Liver (tissue), 9 donors: Measurements from ENCODE around the gene TSSC4. TPM values are rescaled to one million over a fixed set of nuclear protein-coding genes. Genes with fewer than 3 reads are reported as not detected.

Source experiments
- DNase-seq: peaks from one replicate; pipeline ENCODE4 v3.0.0-alpha.2; 2017; ENCODE audit warnings: low spot score
- H3K27ac ChIP-seq, 2 donors: one replicate each; pipeline ENCODE4 v1.7.0; 2013; ENCODE audit warnings: inconsistent platforms in 2 of 2, low read length in 2 of 2, control low read depth in 1 of 2, low read depth in 1 of 2, mild to moderate bottlenecking in 1 of 2
- H3K27me3 ChIP-seq, 4 donors: one replicate each; pipeline versions ENCODE4 v1.6.1 to v1.7.0; 2013; ENCODE audit warnings: low read length in 3 of 4, inconsistent platforms in 1 of 4, mild to moderate bottlenecking in 1 of 4, moderate library complexity in 1 of 4; ENCODE audit not compliant: control insufficient read depth in 4 of 4, insufficient read depth in 4 of 4
- H3K36me3 ChIP-seq, 4 donors: one replicate each; pipeline versions ENCODE4 v1.6.1 to v1.7.0; 2013; ENCODE audit warnings: low read length in 3 of 4, mild to moderate bottlenecking in 3 of 4, low read depth in 1 of 4, moderate library complexity in 1 of 4; ENCODE audit not compliant: control insufficient read depth in 4 of 4, insufficient read depth in 3 of 4
- H3K4me1 ChIP-seq, 4 donors: one replicate each; pipeline versions ENCODE4 v1.6.1 to v1.7.0; 2013; ENCODE audit warnings: low read length in 3 of 4, mild to moderate bottlenecking in 3 of 4, moderate library complexity in 1 of 4; ENCODE audit not compliant: control insufficient read depth in 4 of 4, insufficient read depth in 4 of 4
- H3K4me3 ChIP-seq, 3 donors: one replicate each; pipeline versions ENCODE4 v1.6.1 to v1.7.0; 2013; ENCODE audit warnings: low read length in 3 of 3, control low read depth in 1 of 3, low read depth in 1 of 3, mild to moderate bottlenecking in 1 of 3
- H3K9ac ChIP-seq, 2 donors: one replicate each; pipeline ENCODE4 v1.7.0; 2013; ENCODE audit warnings: low read length in 2 of 2, mild to moderate bottlenecking in 2 of 2, moderate library complexity in 2 of 2, control low read depth in 1 of 2, low read depth in 1 of 2
- H3K9me3 ChIP-seq, 4 donors: one replicate each; pipeline versions ENCODE4 v1.6.1 to v1.7.0; 2013; ENCODE audit warnings: low read length in 3 of 4; ENCODE audit not compliant: control insufficient read depth in 4 of 4
- EGR1 ChIP-seq, 2 donors: IDR thresholded peaks; 2 replicates each; pipeline ENCODE4 v1.6.1; 2016 to 2018; ENCODE audit warnings: antibody characterized with exemption in 2 of 2, low read depth in 2 of 2
- FOXA1 ChIP-seq: IDR thresholded peaks from 2 replicates; pipeline ENCODE4 v1.6.1; 2016; ENCODE audit warnings: antibody characterized with exemption
- FOXA2 ChIP-seq: IDR thresholded peaks from 2 replicates; pipeline ENCODE4 v1.6.1; 2016; ENCODE audit warnings: antibody characterized with exemption
- HNF4A ChIP-seq, 2 donors: conservative IDR thresholded peaks; 2 replicates each; pipeline ENCODE4 v1.6.1; 2016; ENCODE audit warnings: antibody characterized with exemption in 2 of 2, mild to moderate bottlenecking in 2 of 2
- HNF4G ChIP-seq: IDR thresholded peaks from 2 replicates; pipeline ENCODE4 v1.6.1; 2016; ENCODE audit warnings: antibody characterized with exemption
- JUND ChIP-seq, 2 donors: IDR thresholded peaks; 2 replicates each; pipeline ENCODE4 v1.6.1; 2016; ENCODE audit warnings: antibody characterized with exemption in 2 of 2
- NR2F2 ChIP-seq: IDR thresholded peaks from 2 replicates; pipeline ENCODE4 v1.6.1; 2016; ENCODE audit warnings: antibody characterized with exemption
- RAD21 ChIP-seq, 2 donors: IDR thresholded peaks; 2 replicates each; pipeline ENCODE4 v1.6.1; 2016; ENCODE audit warnings: antibody characterized with exemption in 2 of 2, mild to moderate bottlenecking in 2 of 2
- RXRA ChIP-seq, 2 donors: IDR thresholded peaks; 2 replicates each; pipeline ENCODE4 v1.6.1; 2017 to 2018; ENCODE audit warnings: antibody characterized with exemption in 2 of 2, mild to moderate bottlenecking in 1 of 2
- SP1 ChIP-seq: IDR thresholded peaks from 2 replicates; pipeline ENCODE4 v1.6.1; 2018; ENCODE audit warnings: antibody characterized with exemption, mild to moderate bottlenecking
- TAF1 ChIP-seq: conservative IDR thresholded peaks from 2 replicates; pipeline ENCODE4 v1.6.1; 2016; ENCODE audit warnings: antibody characterized with exemption, mild to moderate bottlenecking
- YY1 ChIP-seq: IDR thresholded peaks from 2 replicates; pipeline ENCODE4 v1.6.1; 2016; ENCODE audit warnings: antibody characterized with exemption, mild to moderate bottlenecking
- WGBS: extraction: QIAGEN DNeasy Blood & Tissue Kit; methylation state at CpG from one replicate; pipeline ENCODE4 v1.1.7; 2013; 5-methylcytosine and 5-hydroxymethylcytosine counted together
- polyA plus RNA-seq, 2 donors: library from polyadenylated mRNA; stranded (reverse) in 1 of 2; unstranded in 1 of 2; fragments of 200-250 nt in 1 of 2; fragments of >200 nt in 1 of 2; fragmentation: Nextera tagmentation in 1 of 2; extraction: Ambion mirVana in 1 of 2; gene quantifications; one replicate each; pipeline versions ENCODE4 v1.2.1 to v1.2.3, GENCODE V29; 2013 to 2015
- total RNA-seq, 2 donors: library from RNA; depleted of rRNA; stranded (reverse); fragments of >200 nt; gene quantifications; one replicate each; pipeline ENCODE4 v1.2.3, GENCODE V29; 2014
- TF ChIP-seq, protein P1 (sequence below): IDR thresholded peaks from 2 replicates; pipeline ENCODE4 v1.6.1; 2016; ENCODE audit warnings: antibody characterized with exemption
- TF ChIP-seq, protein P2 (sequence below): IDR thresholded peaks from 2 replicates; pipeline ENCODE4 v1.6.1; 2016; ENCODE audit warnings: antibody characterized with exemption
- TF ChIP-seq, protein P3 (sequence below): IDR thresholded peaks from 2 replicates; pipeline ENCODE4 v1.6.1; 2016; ENCODE audit warnings: antibody characterized with exemption
- TF ChIP-seq, protein P4 (sequence below): fragments of 150-350 bp; IDR thresholded peaks from 2 replicates; pipeline ENCODE4 v1.5.1; 2017; ENCODE audit warnings: improper control_type of control experiment, low read depth, low read length; ENCODE audit not compliant: missing input control
- TF ChIP-seq, protein P5 (sequence below): IDR thresholded peaks from 2 replicates; pipeline ENCODE4 v1.6.1; 2016; ENCODE audit warnings: antibody characterized with exemption, mild to moderate bottlenecking
- donor health status: healthy.
- donor health status: healthy.
- donor health status: healthy.
- donor health status: healthy.
- donor health status: healthy.

TSSC4 gene
- total and polyA plus RNA-seq, 4 donors: 15.8 to 19.1 (median 17.6) TPM

DNA sequence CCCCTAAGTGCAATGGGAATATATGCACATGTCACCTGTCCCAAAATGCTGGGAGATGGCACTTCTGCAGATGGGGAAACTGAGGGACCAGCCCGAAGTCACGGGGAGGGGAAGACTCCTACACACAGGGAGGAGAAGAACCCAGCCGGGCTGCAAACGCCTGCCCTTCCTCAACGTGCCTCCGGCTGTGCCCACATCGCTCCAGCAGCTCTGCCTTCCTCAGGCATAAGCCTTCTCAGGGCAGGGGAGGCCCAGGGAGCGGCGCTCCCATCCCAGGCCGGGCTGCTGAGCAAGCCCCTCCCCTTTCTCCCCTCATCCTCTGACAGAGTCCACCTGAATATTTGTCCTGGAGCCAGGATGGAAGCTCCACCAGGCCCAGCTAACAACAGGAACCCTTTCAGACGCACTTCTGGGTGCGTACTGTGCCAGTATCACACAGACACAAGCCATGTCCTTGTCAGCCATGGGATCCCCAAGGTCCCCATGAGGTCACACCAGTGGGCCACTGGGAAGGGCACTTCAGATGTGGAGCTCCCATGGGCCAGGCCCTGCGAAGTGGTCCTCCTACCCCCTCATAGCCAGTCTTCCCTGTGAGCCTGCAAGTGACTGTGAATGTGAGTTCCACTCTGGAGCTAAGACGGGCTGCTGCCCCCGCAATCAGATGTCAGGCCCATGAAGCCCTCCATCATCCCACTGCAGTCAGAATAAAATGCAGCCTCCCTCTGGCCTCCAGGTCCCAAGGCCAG is 25.9 kb upstream of the TSSC4 start:
- H3K4me1 ChIP-seq: peaks cover 14 to 35% (median 27%) of the 10 kb centered on the region in 4 donors
- H3K9me3 ChIP-seq: no peaks in the 10 kb centered on the region
- no peaks in the 10 kb centered on the region for H3K36me3 ChIP-seq
- TF ChIP-seq EGR1 (IDR thresholded peaks at IDR 0.05; ENCODE audit: low read depth in 2 of 2) (no peak), HNF4G (no peak), RXRA (IDR thresholded peaks at IDR 0.05) (no peak), RAD21 (IDR thresholded peaks at IDR 0.05) (no peak), JUND (IDR thresholded peaks at IDR 0.05) (no peak), YY1 (no peak), HNF4A (conservative IDR thresholded peaks at IDR 0.05) (no peak), FOXA2 (no peak), FOXA1 (no peak), TAF1 (no peak), NR2F2 (no peak)
- TF ChIP-seq, protein P1, sequence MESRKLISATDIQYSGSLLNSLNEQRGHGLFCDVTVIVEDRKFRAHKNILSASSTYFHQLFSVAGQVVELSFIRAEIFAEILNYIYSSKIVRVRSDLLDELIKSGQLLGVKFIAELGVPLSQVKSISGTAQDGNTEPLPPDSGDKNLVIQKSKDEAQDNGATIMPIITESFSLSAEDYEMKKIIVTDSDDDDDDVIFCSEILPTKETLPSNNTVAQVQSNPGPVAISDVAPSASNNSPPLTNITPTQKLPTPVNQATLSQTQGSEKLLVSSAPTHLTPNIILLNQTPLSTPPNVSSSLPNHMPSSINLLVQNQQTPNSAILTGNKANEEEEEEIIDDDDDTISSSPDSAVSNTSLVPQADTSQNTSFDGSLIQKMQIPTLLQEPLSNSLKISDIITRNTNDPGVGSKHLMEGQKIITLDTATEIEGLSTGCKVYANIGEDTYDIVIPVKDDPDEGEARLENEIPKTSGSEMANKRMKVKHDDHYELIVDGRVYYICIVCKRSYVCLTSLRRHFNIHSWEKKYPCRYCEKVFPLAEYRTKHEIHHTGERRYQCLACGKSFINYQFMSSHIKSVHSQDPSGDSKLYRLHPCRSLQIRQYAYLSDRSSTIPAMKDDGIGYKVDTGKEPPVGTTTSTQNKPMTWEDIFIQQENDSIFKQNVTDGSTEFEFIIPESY: no peak
- TF ChIP-seq, protein P2, sequence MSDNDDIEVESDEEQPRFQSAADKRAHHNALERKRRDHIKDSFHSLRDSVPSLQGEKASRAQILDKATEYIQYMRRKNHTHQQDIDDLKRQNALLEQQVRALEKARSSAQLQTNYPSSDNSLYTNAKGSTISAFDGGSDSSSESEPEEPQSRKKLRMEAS: no peak
- TF ChIP-seq, protein P3, sequence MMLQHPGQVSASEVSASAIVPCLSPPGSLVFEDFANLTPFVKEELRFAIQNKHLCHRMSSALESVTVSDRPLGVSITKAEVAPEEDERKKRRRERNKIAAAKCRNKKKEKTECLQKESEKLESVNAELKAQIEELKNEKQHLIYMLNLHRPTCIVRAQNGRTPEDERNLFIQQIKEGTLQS: no peak
- TF ChIP-seq, protein P4, sequence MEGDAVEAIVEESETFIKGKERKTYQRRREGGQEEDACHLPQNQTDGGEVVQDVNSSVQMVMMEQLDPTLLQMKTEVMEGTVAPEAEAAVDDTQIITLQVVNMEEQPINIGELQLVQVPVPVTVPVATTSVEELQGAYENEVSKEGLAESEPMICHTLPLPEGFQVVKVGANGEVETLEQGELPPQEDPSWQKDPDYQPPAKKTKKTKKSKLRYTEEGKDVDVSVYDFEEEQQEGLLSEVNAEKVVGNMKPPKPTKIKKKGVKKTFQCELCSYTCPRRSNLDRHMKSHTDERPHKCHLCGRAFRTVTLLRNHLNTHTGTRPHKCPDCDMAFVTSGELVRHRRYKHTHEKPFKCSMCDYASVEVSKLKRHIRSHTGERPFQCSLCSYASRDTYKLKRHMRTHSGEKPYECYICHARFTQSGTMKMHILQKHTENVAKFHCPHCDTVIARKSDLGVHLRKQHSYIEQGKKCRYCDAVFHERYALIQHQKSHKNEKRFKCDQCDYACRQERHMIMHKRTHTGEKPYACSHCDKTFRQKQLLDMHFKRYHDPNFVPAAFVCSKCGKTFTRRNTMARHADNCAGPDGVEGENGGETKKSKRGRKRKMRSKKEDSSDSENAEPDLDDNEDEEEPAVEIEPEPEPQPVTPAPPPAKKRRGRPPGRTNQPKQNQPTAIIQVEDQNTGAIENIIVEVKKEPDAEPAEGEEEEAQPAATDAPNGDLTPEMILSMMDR: no peak
- no peaks in the 10 kb centered on the region for H3K27me3 ChIP-seq
- H3K9ac ChIP-seq: no peak overlapping the region
- DNase-seq: no peak
- H3K27ac ChIP-seq: peak overlapping the region; percentile 67 to 88
- H3K4me3 ChIP-seq: no peak overlapping the region
- WGBS: 96% methylated on average over 15 of the region's 15 CpGs

DNA sequence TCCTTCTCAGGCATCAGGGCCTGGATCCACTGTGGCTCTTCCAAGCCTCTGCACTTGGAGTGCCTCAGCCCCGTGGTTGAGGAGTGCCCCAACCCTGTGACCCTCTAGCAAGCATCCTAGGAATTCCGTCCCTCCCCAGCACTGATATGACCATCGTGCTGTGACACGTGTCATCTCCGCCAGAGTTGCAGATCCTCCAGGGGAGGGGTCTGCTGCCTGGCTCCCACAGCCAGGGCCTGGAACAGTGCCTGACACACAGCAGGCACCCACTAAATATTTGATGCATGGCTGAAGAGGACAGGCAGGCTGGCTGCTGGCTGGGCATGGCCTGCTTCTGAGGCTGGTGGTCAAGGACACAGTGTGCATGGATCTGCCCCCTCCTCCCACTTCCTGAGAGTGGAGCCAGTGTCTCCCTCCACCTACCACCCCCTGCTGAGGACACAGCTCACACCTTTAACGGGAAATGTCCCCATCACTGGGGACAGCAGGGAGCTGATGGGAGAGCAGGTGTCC is 25.2 kb upstream of the TSSC4 start:
- H3K9ac ChIP-seq: peak overlapping the region in 1 of 2 donors; percentile 5
- peaks cover 19 to 41% (median 31%) of the 10 kb centered on the region in 4 donors for H3K4me1 ChIP-seq
- H3K36me3 ChIP-seq: no peaks in the 10 kb centered on the region
- DNase-seq: no peak
- 33% methylated on average over 6 of the region's 6 CpGs for WGBS
- H3K4me3 ChIP-seq: peak overlapping the region in 1 of 3 donors; percentile 12
- H3K9me3 ChIP-seq: no peaks in the 10 kb centered on the region
- H3K27ac ChIP-seq: peak overlapping the region; percentile 67 to 88
- no peaks in the 10 kb centered on the region for H3K27me3 ChIP-seq
- TF ChIP-seq YY1: peak; percentile 50
- TF ChIP-seq, protein P5, sequence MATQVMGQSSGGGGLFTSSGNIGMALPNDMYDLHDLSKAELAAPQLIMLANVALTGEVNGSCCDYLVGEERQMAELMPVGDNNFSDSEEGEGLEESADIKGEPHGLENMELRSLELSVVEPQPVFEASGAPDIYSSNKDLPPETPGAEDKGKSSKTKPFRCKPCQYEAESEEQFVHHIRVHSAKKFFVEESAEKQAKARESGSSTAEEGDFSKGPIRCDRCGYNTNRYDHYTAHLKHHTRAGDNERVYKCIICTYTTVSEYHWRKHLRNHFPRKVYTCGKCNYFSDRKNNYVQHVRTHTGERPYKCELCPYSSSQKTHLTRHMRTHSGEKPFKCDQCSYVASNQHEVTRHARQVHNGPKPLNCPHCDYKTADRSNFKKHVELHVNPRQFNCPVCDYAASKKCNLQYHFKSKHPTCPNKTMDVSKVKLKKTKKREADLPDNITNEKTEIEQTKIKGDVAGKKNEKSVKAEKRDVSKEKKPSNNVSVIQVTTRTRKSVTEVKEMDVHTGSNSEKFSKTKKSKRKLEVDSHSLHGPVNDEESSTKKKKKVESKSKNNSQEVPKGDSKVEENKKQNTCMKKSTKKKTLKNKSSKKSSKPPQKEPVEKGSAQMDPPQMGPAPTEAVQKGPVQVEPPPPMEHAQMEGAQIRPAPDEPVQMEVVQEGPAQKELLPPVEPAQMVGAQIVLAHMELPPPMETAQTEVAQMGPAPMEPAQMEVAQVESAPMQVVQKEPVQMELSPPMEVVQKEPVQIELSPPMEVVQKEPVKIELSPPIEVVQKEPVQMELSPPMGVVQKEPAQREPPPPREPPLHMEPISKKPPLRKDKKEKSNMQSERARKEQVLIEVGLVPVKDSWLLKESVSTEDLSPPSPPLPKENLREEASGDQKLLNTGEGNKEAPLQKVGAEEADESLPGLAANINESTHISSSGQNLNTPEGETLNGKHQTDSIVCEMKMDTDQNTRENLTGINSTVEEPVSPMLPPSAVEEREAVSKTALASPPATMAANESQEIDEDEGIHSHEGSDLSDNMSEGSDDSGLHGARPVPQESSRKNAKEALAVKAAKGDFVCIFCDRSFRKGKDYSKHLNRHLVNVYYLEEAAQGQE: no peak
- peak in 1 of 2 donors; percentile 48 for TF ChIP-seq JUND (IDR thresholded peaks at IDR 0.05)
- no peak for TF ChIP-seq FOXA1
- no peak for TF ChIP-seq EGR1 (IDR thresholded peaks at IDR 0.05; ENCODE audit: low read depth in 2 of 2)
- no peak for TF ChIP-seq TAF1
- TF ChIP-seq, protein P1: no peak
- TF ChIP-seq RXRA (IDR thresholded peaks at IDR 0.05): peak; percentile 60 to 61
- TF ChIP-seq HNF4A (conservative IDR thresholded peaks at IDR 0.05): peak; percentile 22 to 54
- TF ChIP-seq, protein P3: no peak
- no peak for TF ChIP-seq SP1
- TF ChIP-seq RAD21 (IDR thresholded peaks at IDR 0.05): peak; percentile 49 to 67
- TF ChIP-seq NR2F2: peak; percentile 25
- TF ChIP-seq, protein P4: peak; percentile 26
- TF ChIP-seq HNF4G: no peak
